NT2/D1 (cell line): ENCODE data around the gene DPP9.

ENCODE experiments used
- DNase-seq: peaks from one replicate; pipeline ENCODE4 v3.0.0-alpha.2; 2011; ENCODE audit warnings: low read depth, low spot score
- H3K27me3 ChIP-seq: 2 replicates; pipeline ENCODE4 v1.6.0; 2011; ENCODE audit warnings: mild to moderate bottlenecking; ENCODE audit not compliant: insufficient read length, insufficient read depth
- H3K36me3 ChIP-seq: 2 replicates; pipeline ENCODE4 v1.6.1; 2011; ENCODE audit warnings: mild to moderate bottlenecking, low read length, mixed read lengths; ENCODE audit not compliant: insufficient read depth, insufficient read length
- H3K4me1 ChIP-seq: 2 replicates; pipeline ENCODE4 v1.5.1; 2011; ENCODE audit not compliant: insufficient read depth, insufficient read length
- H3K4me3 ChIP-seq: 2 replicates; pipeline ENCODE4 v1.5.1; 2011; ENCODE audit warnings: low read depth; ENCODE audit not compliant: insufficient read length
- H3K9ac ChIP-seq: 2 replicates; pipeline ENCODE4 v1.6.0; 2011; ENCODE audit warnings: low read depth; ENCODE audit not compliant: insufficient read length
- H3K9me3 ChIP-seq: 2 replicates; pipeline ENCODE4 v1.5.1; 2011; ENCODE audit warnings: mild to moderate bottlenecking, low read length; ENCODE audit not compliant: insufficient read depth
- SUZ12 ChIP-seq: IDR thresholded peaks from 2 replicates; pipeline ENCODE4 v1.6.1; 2011; ENCODE audit not compliant: insufficient read length, insufficient read depth; ENCODE audit errors: extremely low read depth
- YY1 ChIP-seq: IDR thresholded peaks from 2 replicates; pipeline ENCODE4 v1.6.1; 2011; ENCODE audit not compliant: insufficient read length, insufficient read depth
- ZNF274 ChIP-seq: IDR thresholded peaks from 2 replicates; pipeline ENCODE4 v1.6.1; 2011; ENCODE audit warnings: mild to moderate bottlenecking, low read depth, low read length

The DPP9 gene

GRCh38 chr19:4737955-4738600, 14.4 kb upstream of the DPP9 start:
- no peaks in the 10 kb centered on the region for H3K36me3 ChIP-seq
- H3K9me3 ChIP-seq: no peaks in the 10 kb centered on the region
- H3K4me3 ChIP-seq: no peak overlapping the region
- peaks cover 10% of the 10 kb centered on the region for H3K4me1 ChIP-seq
- no peak overlapping the region for H3K9ac ChIP-seq
- no peaks in the 10 kb centered on the region for H3K27me3 ChIP-seq
- DNase-seq: no peak
- TF ChIP-seq YY1 (no peak), ZNF274 (no peak), SUZ12 (no peak)

DNA sequence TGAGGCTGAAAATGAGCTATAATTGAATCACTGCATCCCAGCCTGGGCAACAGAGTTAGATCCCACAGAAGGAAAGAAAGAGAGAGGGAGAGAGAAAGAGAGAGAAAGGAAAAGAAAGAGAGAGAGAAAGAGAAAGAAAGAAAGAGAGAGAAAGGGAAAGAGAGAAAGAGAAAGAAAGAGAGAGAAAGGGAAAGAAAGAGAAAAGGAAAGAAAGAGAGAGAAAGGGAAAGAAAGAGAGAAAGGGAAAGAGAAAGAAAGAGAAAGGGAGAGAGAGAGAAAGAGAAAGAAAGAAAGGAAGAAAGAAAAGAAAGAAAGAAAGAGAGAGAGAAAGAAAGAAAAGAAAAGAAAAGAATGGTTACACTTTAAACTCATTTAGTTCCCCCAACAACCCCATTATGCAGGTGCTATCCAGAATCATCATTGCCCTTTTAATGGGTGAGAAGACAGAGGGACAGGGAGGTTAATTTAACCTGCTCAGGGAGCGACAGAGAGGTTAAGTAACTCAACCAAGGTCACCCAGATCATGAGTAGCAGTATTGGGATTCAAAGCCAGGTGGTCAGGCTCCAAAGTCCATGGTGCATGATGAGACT, 10.2 kb upstream of the DPP9 start:
- no peak for TF ChIP-seq YY1
- TF ChIP-seq ZNF274: no peak
- no peak for TF ChIP-seq SUZ12
- Histone ChIP-seq H3K9me3 (no peaks in the 10 kb centered on the region), H3K36me3 (no peaks in the 10 kb centered on the region), H3K27me3 (no peaks in the 10 kb centered on the region), H3K9ac (no peak overlapping the region), H3K4me3 (no peak overlapping the region), H3K4me1 (peaks cover 6% of the 10 kb centered on the region)
- DNase-seq: no peak

- TF ChIP-seq ZNF274 (no peak), YY1 (no peak), SUZ12 (no peak)
- Histone ChIP-seq H3K4me1 (no peaks in the 10 kb centered on the region), H3K4me3 (no peak overlapping the region), H3K9me3 (no peaks in the 10 kb centered on the region), H3K36me3 (no peaks in the 10 kb centered on the region), H3K27me3 (no peaks in the 10 kb centered on the region), H3K9ac (no peak overlapping the region)
- DNase-seq: peak; percentile 47
Observed at GRCh38 chr19:4732680-4733114, 9.1 kb upstream of the DPP9 start.

DNA sequence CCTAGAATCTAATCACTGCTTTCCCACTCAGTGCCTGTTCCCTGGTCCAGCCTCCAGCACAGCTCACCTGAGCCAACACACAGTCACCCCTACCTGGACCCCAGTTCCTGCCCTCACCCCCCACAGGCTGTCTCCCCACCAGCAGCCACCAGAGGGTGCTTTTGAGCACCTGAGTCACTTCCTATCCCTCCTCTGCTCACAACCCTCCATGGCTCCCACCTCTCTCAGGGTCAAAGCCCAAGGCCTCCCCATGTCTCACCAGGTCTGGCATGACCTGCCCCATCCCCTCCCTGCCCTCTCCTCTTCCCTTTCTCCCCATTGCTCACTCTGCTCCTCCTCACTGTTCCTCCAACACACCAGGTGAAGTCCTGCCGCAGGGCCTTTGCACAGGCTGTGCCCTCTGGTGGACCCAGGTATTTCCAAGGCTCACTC, 7.1 kb upstream of the DPP9 start:
- DNase-seq: no peak
- H3K9me3 ChIP-seq: no peaks in the 10 kb centered on the region
- H3K27me3 ChIP-seq: no peaks in the 10 kb centered on the region
- TF ChIP-seq ZNF274: no peak
- no peak for TF ChIP-seq SUZ12
- no peak for TF ChIP-seq YY1
- H3K4me3 ChIP-seq: no peak overlapping the region
- H3K9ac ChIP-seq: no peak overlapping the region
- no peaks in the 10 kb centered on the region for H3K4me1 ChIP-seq
- H3K36me3 ChIP-seq: no peaks in the 10 kb centered on the region

DNA sequence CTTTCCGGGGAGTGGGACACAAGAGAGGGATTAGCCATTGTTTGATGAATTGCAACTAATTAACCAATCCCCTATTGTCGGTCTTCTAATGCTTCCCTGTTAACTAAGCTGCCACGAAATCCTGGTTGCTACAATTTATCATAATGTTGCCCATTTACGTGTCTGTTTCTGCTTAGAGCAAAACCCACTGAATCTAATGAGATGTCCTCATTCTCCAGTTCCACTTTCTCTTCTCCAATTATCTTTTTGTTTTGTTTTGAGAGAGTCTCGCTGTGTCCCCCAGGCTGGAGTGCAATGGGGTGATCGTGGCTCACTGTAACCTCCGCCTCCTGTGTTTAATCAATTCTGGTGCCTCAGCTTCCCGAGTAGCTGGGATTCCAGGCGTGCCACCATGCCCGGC, 5.2 kb upstream of the DPP9 start:
- no peaks in the 10 kb centered on the region for H3K36me3 ChIP-seq
- H3K4me3 ChIP-seq: no peak overlapping the region
- TF ChIP-seq SUZ12: no peak
- TF ChIP-seq ZNF274: no peak
- no peak for TF ChIP-seq YY1
- H3K9me3 ChIP-seq: no peaks in the 10 kb centered on the region
- no peak overlapping the region for H3K9ac ChIP-seq
- no peaks in the 10 kb centered on the region for H3K4me1 ChIP-seq
- DNase-seq: no peak
- H3K27me3 ChIP-seq: no peaks in the 10 kb centered on the region

- TF ChIP-seq YY1 (no peak), SUZ12 (no peak), ZNF274 (no peak)
- H3K36me3 ChIP-seq: peaks cover 42% of the 10 kb centered on the region
- H3K9ac ChIP-seq: peak overlapping the region; percentile 99
- no peaks in the 10 kb centered on the region for H3K9me3 ChIP-seq
- no peaks in the 10 kb centered on the region for H3K27me3 ChIP-seq
- peak overlapping the region; percentile 100 for H3K4me3 ChIP-seq
- DNase-seq: no peak
- peaks cover 11% of the 10 kb centered on the region for H3K4me1 ChIP-seq
Observed at GRCh38 chr19:4722671-4723594, 709 bp downstream of the DPP9 start.

DNA sequence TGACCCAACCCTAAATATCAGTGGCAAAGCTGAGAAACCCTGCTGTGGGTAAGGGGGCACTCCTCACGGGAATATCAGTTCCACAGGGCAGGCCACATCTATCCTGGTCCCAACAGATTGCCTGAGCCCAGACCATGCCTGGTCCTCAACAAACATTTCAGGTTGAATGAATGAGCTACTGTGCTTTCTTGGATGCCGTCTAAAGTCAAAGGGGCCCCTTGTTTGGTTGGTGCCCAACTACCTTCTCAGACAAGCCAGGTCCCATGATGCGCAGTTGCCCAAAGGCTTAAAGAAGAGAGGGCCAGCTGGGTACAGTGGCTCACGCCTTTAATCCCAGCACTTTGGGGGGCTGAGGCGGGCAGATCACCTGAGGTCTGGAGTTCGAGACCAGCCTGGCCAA, 2.4 kb downstream of the DPP9 start:
- H3K27me3 ChIP-seq: no peaks in the 10 kb centered on the region
- H3K36me3 ChIP-seq: peaks cover 57% of the 10 kb centered on the region
- no peaks in the 10 kb centered on the region for H3K9me3 ChIP-seq
- no peak for TF ChIP-seq YY1
- no peak overlapping the region for H3K9ac ChIP-seq
- DNase-seq: no peak
- peak overlapping the region; percentile 2 for H3K4me3 ChIP-seq
- peaks cover 11% of the 10 kb centered on the region for H3K4me1 ChIP-seq
